ENCODE measurements around the gene RIIAD1. TPM values are rescaled to one million over a fixed set of nuclear protein-coding genes. Genes with fewer than 3 reads are reported as not detected.
A peak's percentile ranks its signal among the peaks of the same experiment; 100 is the strongest.

RIIAD1 gene
- total RNA-seq, 1 donor from 2014 or later: not detected

DNA sequence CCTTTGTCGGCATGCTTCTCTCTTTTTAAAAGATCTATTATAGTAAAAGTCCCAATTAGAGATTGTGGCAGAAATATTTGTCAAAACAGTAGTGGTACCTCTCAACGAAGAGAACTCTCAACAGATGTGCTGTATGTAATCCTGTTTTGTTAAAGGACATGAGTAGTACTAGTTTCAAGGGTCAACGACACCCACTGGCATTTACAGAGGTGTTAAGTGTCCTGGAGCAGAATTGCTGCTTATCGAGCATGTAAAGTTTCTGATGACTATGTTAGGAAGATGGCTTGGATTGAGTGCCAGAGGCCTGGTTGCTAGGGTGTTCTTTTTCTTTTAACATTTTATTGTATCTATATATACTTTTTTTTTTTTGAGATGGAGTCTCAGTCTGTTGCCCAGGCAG is 31.8 kb upstream of the RIIAD1 start:
- no peaks in the 10 kb centered on the region for H3K27me3 ChIP-seq

DNA sequence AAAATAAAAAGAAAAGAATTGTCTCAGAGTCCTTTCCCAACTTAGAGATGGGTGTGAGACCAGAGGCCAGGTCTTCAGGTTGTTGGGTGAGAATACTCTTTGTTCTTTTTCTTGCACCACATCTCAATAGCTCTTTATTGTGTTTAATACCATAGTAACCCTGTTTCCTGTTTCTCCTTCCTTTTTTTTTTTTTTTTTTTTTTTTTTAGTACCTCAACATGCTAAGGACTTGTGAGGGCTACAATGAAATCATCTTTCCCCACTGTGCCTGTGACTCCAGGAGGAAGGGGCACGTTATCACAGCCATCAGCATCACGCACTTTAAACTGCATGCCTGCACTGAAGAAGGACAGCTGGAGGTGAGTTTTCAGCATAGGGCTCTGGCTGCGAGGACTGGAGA is 29.1 kb upstream of the RIIAD1 start:
- Mint-ChIP-seq H3K27me3 (ENCODE audit: insufficient read depth, low read depth) (peaks cover 2% of the 10 kb centered on the region), H3K9me3 (no peaks in the 10 kb centered on the region), H3K4me1 (no peaks in the 10 kb centered on the region), H3K27ac (no peak overlapping the region), H3K4me3 (no peak overlapping the region), H3K36me3 (peaks cover 11% of the 10 kb centered on the region)
- H3K27ac ChIP-seq: no peak overlapping the region
- H3K4me2 ChIP-seq: no peak overlapping the region
- no peaks in the 10 kb centered on the region for H3K27me3 ChIP-seq
- no peak for DNase-seq (ENCODE audit: low spot score)
- H3F3A ChIP-seq (ENCODE audit: low read depth): peaks cover 3% of the 10 kb centered on the region
- H4K20me1 ChIP-seq (ENCODE audit: low read depth): no peaks in the 10 kb centered on the region
- no peaks in the 10 kb centered on the region for H3K4me1 ChIP-seq
- H3K9me3 ChIP-seq (ENCODE audit: low read depth): no peaks in the 10 kb centered on the region
- no peak overlapping the region for H3K4me3 ChIP-seq
- H3K9ac ChIP-seq: no peak overlapping the region
- no peaks in the 10 kb centered on the region for H3K79me2 ChIP-seq (ENCODE audit: low read depth)
- no peak overlapping the region for H2AFZ ChIP-seq (replicated peaks)
- no peaks in the 10 kb centered on the region for H3K36me3 ChIP-seq
- TF ChIP-seq EZH2phosphoT487 (IDR thresholded peaks at IDR 0.05) (no peak), EZH2 (IDR thresholded peaks at IDR 0.05) (no peak)
- TF ChIP-seq, protein P1, sequence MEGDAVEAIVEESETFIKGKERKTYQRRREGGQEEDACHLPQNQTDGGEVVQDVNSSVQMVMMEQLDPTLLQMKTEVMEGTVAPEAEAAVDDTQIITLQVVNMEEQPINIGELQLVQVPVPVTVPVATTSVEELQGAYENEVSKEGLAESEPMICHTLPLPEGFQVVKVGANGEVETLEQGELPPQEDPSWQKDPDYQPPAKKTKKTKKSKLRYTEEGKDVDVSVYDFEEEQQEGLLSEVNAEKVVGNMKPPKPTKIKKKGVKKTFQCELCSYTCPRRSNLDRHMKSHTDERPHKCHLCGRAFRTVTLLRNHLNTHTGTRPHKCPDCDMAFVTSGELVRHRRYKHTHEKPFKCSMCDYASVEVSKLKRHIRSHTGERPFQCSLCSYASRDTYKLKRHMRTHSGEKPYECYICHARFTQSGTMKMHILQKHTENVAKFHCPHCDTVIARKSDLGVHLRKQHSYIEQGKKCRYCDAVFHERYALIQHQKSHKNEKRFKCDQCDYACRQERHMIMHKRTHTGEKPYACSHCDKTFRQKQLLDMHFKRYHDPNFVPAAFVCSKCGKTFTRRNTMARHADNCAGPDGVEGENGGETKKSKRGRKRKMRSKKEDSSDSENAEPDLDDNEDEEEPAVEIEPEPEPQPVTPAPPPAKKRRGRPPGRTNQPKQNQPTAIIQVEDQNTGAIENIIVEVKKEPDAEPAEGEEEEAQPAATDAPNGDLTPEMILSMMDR (IDR thresholded peaks at IDR 0.05): no peak

More for the DNA sequence above, 31.8 kb upstream of the RIIAD1 start:
- DNase-seq (ENCODE audit: low spot score): no peak
- Histone ChIP-seq H3F3A (ENCODE audit: low read depth) (peaks cover 3% of the 10 kb centered on the region), H3K27ac (no peak overlapping the region), H4K20me1 (ENCODE audit: low read depth) (peaks cover 3% of the 10 kb centered on the region), H3K4me2 (no peak overlapping the region), H3K9me3 (ENCODE audit: low read depth) (no peaks in the 10 kb centered on the region), H3K36me3 (no peaks in the 10 kb centered on the region), H2AFZ (replicated peaks) (no peak overlapping the region), H3K79me2 (ENCODE audit: low read depth) (no peaks in the 10 kb centered on the region), H3K4me1 (no peaks in the 10 kb centered on the region), H3K4me3 (no peak overlapping the region), H3K9ac (no peak overlapping the region)
- no peaks in the 10 kb centered on the region for H3K9me3 Mint-ChIP-seq
- H3K27ac Mint-ChIP-seq: no peak overlapping the region
- no peaks in the 10 kb centered on the region for H3K4me1 Mint-ChIP-seq
- no peak overlapping the region for H3K4me3 Mint-ChIP-seq
- peaks cover 2% of the 10 kb centered on the region for H3K27me3 Mint-ChIP-seq (ENCODE audit: insufficient read depth, low read depth)
- TF ChIP-seq EZH2phosphoT487 (IDR thresholded peaks at IDR 0.05) (no peak), EZH2 (IDR thresholded peaks at IDR 0.05) (no peak)
- TF ChIP-seq, protein P1 (IDR thresholded peaks at IDR 0.05): no peak
- H3K36me3 Mint-ChIP-seq: peaks cover 15% of the 10 kb centered on the region

DNA sequence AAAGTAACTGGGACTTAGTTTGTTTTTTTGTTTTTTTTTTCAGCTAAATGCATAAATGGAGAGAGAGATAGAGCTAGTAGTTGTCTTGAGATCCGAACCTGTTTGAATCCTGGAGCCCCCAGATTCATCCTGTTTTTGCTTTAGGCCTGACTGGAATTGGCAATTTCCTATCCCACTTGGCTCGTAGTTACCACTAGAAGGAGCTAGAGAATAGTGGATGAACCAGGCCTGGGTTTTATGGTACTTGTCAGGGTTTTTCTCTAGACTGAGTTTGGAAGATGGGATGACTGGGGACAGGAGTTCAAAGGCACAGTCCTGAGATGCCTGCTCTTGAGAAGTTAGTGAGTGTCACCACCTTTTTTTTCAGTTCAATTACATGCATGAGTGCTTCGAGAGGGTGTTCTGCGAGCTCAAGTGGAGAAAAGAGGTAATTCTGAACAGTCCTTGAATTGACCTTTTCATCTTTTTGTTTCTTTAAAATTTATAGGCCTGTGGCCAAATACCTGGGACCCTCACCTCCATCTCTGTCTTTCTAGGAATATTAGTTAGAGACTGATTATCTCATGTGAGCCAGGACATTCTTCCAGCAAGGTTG is 28.2 kb upstream of the RIIAD1 start:
- H3K27me3 ChIP-seq: no peaks in the 10 kb centered on the region
- H3K27me3 Mint-ChIP-seq (ENCODE audit: insufficient read depth, low read depth): no peaks in the 10 kb centered on the region
- no peak overlapping the region for H3K27ac ChIP-seq
- no peak overlapping the region for H2AFZ ChIP-seq (replicated peaks)
- peaks cover 8% of the 10 kb centered on the region for H3K36me3 Mint-ChIP-seq
- no peaks in the 10 kb centered on the region for H3K9me3 Mint-ChIP-seq
- H3K4me3 ChIP-seq: no peak overlapping the region
- no peak overlapping the region for H3K4me3 Mint-ChIP-seq
- H3K79me2 ChIP-seq (ENCODE audit: low read depth): no peaks in the 10 kb centered on the region
- no peak overlapping the region for H3K27ac Mint-ChIP-seq
- H3K9ac ChIP-seq: no peak overlapping the region
- no peaks in the 10 kb centered on the region for H3K4me1 Mint-ChIP-seq
- H3K4me1 ChIP-seq: no peaks in the 10 kb centered on the region
- H3K9me3 ChIP-seq (ENCODE audit: low read depth): no peaks in the 10 kb centered on the region
- no peak for TF ChIP-seq EZH2phosphoT487 (IDR thresholded peaks at IDR 0.05)
- TF ChIP-seq, protein P1 (IDR thresholded peaks at IDR 0.05): peak; percentile 81
- peaks cover 3% of the 10 kb centered on the region for H3F3A ChIP-seq (ENCODE audit: low read depth)
- DNase-seq (ENCODE audit: low spot score): peak; percentile 64
- H3K4me2 ChIP-seq: no peak overlapping the region
- H3K36me3 ChIP-seq: no peaks in the 10 kb centered on the region
- H4K20me1 ChIP-seq (ENCODE audit: low read depth): no peaks in the 10 kb centered on the region
